ENCODE data around the gene RAB11FIP4. TPM values are rescaled to one million over a fixed set of nuclear protein-coding genes. Genes with fewer than 3 reads are reported as not detected.
A peak's percentile ranks its signal among the peaks of the same experiment; 100 is the strongest.

RAB11FIP4 gene
- total RNA-seq, 3 donors from 2014 or later (not counting 1 experiment from before 2014, with no cell fraction given) = 81.4 to 121 (median 102) TPM

GRCh38 chr17:31554930-31555329 is 163.5 kb downstream of the RAB11FIP4 start:
- intact Hi-C loops (cut with micrococcal nuclease) = loop anchor here (10.0 kb wide), 1 partner anchor 290 kb away; no protein-coding TSS in a partner anchor

GRCh38 chr17:31556969-31557645 is 165.6 kb downstream of the RAB11FIP4 start:
- Histone ChIP-seq H3K36me3 (ENCODE audit: control insufficient read depth, insufficient read depth, low read length) (no peaks in the 10 kb centered on the region), H3K27me3 (ENCODE audit: control insufficient read depth, insufficient read depth, low read length) (peaks cover 4% of the 10 kb centered on the region), H3K9me3 (ENCODE audit: control insufficient read depth, insufficient read depth, low read length) (no peaks in the 10 kb centered on the region), H3K4me3 (ENCODE audit: low read length) (no peak overlapping the region), H3K4me1 (ENCODE audit: control insufficient read depth, insufficient read depth, low read length) (peaks cover 13% of the 10 kb centered on the region), H3K27ac (ENCODE audit: low read length) (no peak overlapping the region)
- Mint-ChIP-seq H3K9me3 (no peaks in the 10 kb centered on the region), H3K4me3 (no peak overlapping the region), H3K27ac (no peak overlapping the region), H3K36me3 (no peaks in the 10 kb centered on the region), H3K4me1 (peaks cover 0 to 3% of the 10 kb centered on the region in 2 donors), H3K27me3 (ENCODE audit: low read depth in 2 of 2) (peaks cover 0 to 11% of the 10 kb centered on the region in 2 donors)
- 86% methylated on average over 12 of the region's 13 CpGs for WGBS (ENCODE audit: insufficient coverage)
- ATAC-seq (no peak), DNase-seq (no peak)
- intact Hi-C loops (cut with micrococcal nuclease) = loop anchor here (10.0 kb wide), 1 partner anchor 288 kb away; no protein-coding TSS in a partner anchor
- TF ChIP-seq CTCF (IDR thresholded peaks at IDR 0.05) = no peak

More at GRCh38 chr17:31554930-31555329, 163.5 kb downstream of the RAB11FIP4 start:
- 87% methylated on average over 1 of the region's 1 CpG for WGBS (ENCODE audit: insufficient coverage)
- no peaks in the 10 kb centered on the region for H3K27me3 Mint-ChIP-seq (ENCODE audit: low read depth in 2 of 2)
- Histone ChIP-seq H3K27ac (ENCODE audit: low read length) (no peak overlapping the region), H3K4me1 (ENCODE audit: control insufficient read depth, insufficient read depth, low read length) (peaks cover 15% of the 10 kb centered on the region), H3K9me3 (ENCODE audit: control insufficient read depth, insufficient read depth, low read length) (no peaks in the 10 kb centered on the region), H3K27me3 (ENCODE audit: control insufficient read depth, insufficient read depth, low read length) (peaks cover 2% of the 10 kb centered on the region), H3K36me3 (ENCODE audit: control insufficient read depth, insufficient read depth, low read length) (no peaks in the 10 kb centered on the region), H3K4me3 (ENCODE audit: low read length) (no peak overlapping the region)
- TF ChIP-seq CTCF (IDR thresholded peaks at IDR 0.05) = no peak
- H3K27ac Mint-ChIP-seq = no peak overlapping the region
- no peaks in the 10 kb centered on the region for H3K9me3 Mint-ChIP-seq
- DNase-seq (no peak), ATAC-seq (no peak)
- H3K4me3 Mint-ChIP-seq = no peak overlapping the region
- H3K4me1 Mint-ChIP-seq = peaks cover 9 to 13% of the 10 kb centered on the region in 2 donors
- no peaks in the 10 kb centered on the region for H3K36me3 Mint-ChIP-seq

- 1% methylated on average over 111 of the region's 111 CpGs for WGBS (ENCODE audit: insufficient coverage)
- peak; percentile 45 for TF ChIP-seq CTCF (IDR thresholded peaks at IDR 0.05)
These were observed 167.5 kb downstream of the RAB11FIP4 start for GRCh38 chr17:31558748-31559583.

More at GRCh38 chr17:31558748-31559583, 167.5 kb downstream of the RAB11FIP4 start:
- H3K4me1 ChIP-seq (ENCODE audit: control insufficient read depth, insufficient read depth, low read length) = peaks cover 13% of the 10 kb centered on the region
- Mint-ChIP-seq H3K4me3 (peak overlapping the region; percentile 89), H3K27me3 (ENCODE audit: low read depth in 2 of 2) (peaks cover 0 to 11% of the 10 kb centered on the region in 2 donors), H3K36me3 (no peaks in the 10 kb centered on the region), H3K27ac (peak overlapping the region in 1 of 2 donors; percentile 66), H3K9me3 (no peaks in the 10 kb centered on the region), H3K4me1 (peaks cover 0 to 3% of the 10 kb centered on the region in 2 donors)
- no peak overlapping the region for H3K27ac ChIP-seq (ENCODE audit: low read length)
- H3K27me3 ChIP-seq (ENCODE audit: control insufficient read depth, insufficient read depth, low read length) = peaks cover 4% of the 10 kb centered on the region
- no peaks in the 10 kb centered on the region for H3K36me3 ChIP-seq (ENCODE audit: control insufficient read depth, insufficient read depth, low read length)
- H3K9me3 ChIP-seq (ENCODE audit: control insufficient read depth, insufficient read depth, low read length) = no peaks in the 10 kb centered on the region
- DNase-seq = peak; percentile 48 to 72
- ATAC-seq = peak; percentile 91 to 96 (median 93)
- intact Hi-C loops (cut with micrococcal nuclease) = loop anchor here (10.0 kb wide), 1 partner anchor 286 kb away; no protein-coding TSS in a partner anchor
- H3K4me3 ChIP-seq (ENCODE audit: low read length) = peak overlapping the region; percentile 35

All from natural killer cell (primary cell).